A549 (cell line): ENCODE measurements around the gene LY86.

ENCODE experiments used
- CEBPB ChIP-seq, 2 experiments: fragments of >200 bp in 1 of 2; sonication (Bioruptor Twin) in 1 of 2; formaldehyde crosslinking in 1 of 2; IDR thresholded peaks; 2 replicates each; pipeline ENCODE4 v1.6.1; 2012 to 2016
- CTCF ChIP-seq: fragments of >200 bp; sonication (Bioruptor Twin); formaldehyde crosslinking; IDR thresholded peaks from 3 replicates; pipeline ENCODE4 v1.5.1; 2016
- EP300 ChIP-seq, 2 experiments: fragments of >200 bp; sonication (Bioruptor Twin); formaldehyde crosslinking; IDR thresholded peaks; 2 replicates in 1 of 2; 3 replicates in 1 of 2; pipeline ENCODE4 v1.6.1; 2016 to 2017
- JUN ChIP-seq, 2 experiments: fragments of >200 bp; sonication (Bioruptor Twin); formaldehyde crosslinking; IDR thresholded peaks; 2 replicates in 1 of 2; 3 replicates in 1 of 2; pipeline ENCODE4 v1.6.1; 2016 to 2017
- JUNB ChIP-seq: fragments of >200 bp; sonication (Bioruptor Twin); formaldehyde crosslinking; IDR thresholded peaks from 2 replicates; pipeline ENCODE4 v1.6.1; 2016
- MYC ChIP-seq: IDR thresholded peaks from 2 replicates; pipeline ENCODE4 v1.6.1; 2012; ENCODE audit warnings: mild to moderate bottlenecking, inconsistent platforms, low read length, improper control_type of control experiment, borderline replicate concordance
- POLR2A ChIP-seq: IDR thresholded peaks from 2 replicates; pipeline ENCODE4 v1.6.1; 2012; ENCODE audit warnings: mild to moderate bottlenecking, low read length

- TF ChIP-seq CTCF (no peak), EP300 (IDR thresholded peaks at IDR 0.05) (no peak), JUN (IDR thresholded peaks at IDR 0.05) (no peak), CEBPB (IDR thresholded peaks at IDR 0.05) (no peak), MYC (no peak), POLR2A (no peak), JUNB (no peak)
These were observed 105.9 kb downstream of the LY86 start for GRCh38 chr6:6694368-6694780.
